Spleen (tissue), 7 donors: ENCODE data around the gene TECTA.

Experiments used
- POLR2AphosphoS5 ChIP-seq, 3 donors: sonication (generic); formaldehyde crosslinking; IDR thresholded peaks; one replicate each; pipeline ENCODE4 v1.5.1; 2017; ENCODE audit warnings: antibody characterized with exemption in 3 of 3
- TF ChIP-seq, protein P1 (sequence below), 11 experiments: fragments of 200-600 bp in 7 of 11; fragments of 450-650 bp in 4 of 11; sonication (generic) in 4 of 11; IDR thresholded peaks in 8 of 11; conservative IDR thresholded peaks in 3 of 11; 1 replicate in 7 of 11; 2 replicates in 4 of 11; pipeline versions ENCODE4 v1.4.0 to v1.8.0; 2016 to 2021; ENCODE audit warnings: antibody characterized with exemption in 11 of 11, inconsistent platforms in 4 of 11, mild to moderate bottlenecking in 1 of 11
- donor health status: DM: no; HTN: no; CAD: no; lungs with moderate emphysema.
- donor health status: DM: no; HTN: no; CAD: no.
- donor health status: DM: no; HTN: no; CAD: no.

DNA sequence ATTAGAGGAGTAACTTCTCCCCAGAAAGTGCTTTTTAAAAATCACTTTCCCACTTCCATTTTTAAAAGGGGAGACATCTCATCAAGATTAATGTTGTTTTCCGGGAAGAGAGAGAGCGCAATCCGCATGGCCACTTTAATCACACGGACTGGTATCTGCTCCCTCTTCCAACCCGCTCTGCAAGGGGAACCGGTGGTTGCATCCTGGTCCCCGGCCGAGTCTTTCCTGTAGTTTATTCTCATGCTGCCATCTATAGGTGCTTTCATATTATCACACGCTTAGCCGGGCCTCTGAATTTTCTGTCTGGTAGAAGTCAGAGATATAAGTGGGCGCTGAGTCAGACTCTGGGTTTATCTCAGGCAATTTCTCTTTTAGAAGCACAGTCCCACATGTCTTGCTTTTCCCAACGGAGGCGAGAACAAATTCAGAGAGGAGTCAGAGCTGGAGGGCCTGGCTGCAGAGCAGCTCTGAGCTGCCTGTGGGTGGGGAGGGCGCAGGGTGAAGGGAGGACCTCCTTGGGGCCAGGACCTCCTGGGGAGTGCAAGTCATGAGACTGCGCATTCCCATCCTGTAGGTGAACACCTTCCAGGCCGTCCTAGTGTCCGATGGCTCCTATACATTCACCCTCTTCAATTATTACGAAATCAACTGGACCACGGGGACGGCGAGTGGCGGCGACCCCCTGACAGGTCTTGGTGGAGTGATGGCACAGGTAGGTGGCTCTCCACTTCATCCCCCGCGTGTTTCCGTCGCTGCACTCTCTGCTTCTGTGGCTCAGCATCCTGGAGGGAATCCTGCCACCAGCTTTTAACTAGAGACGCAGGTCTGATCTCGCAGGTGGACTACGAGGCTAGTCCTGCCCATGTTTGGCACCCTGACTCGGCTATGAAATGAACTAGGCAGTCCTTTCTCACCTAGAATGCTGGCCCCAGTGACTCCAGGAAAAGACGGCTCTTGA, 11.7 kb downstream of the TECTA start:
- TF ChIP-seq, protein P1, sequence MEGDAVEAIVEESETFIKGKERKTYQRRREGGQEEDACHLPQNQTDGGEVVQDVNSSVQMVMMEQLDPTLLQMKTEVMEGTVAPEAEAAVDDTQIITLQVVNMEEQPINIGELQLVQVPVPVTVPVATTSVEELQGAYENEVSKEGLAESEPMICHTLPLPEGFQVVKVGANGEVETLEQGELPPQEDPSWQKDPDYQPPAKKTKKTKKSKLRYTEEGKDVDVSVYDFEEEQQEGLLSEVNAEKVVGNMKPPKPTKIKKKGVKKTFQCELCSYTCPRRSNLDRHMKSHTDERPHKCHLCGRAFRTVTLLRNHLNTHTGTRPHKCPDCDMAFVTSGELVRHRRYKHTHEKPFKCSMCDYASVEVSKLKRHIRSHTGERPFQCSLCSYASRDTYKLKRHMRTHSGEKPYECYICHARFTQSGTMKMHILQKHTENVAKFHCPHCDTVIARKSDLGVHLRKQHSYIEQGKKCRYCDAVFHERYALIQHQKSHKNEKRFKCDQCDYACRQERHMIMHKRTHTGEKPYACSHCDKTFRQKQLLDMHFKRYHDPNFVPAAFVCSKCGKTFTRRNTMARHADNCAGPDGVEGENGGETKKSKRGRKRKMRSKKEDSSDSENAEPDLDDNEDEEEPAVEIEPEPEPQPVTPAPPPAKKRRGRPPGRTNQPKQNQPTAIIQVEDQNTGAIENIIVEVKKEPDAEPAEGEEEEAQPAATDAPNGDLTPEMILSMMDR (IDR thresholded peaks at IDR 0.05 in 8 of 11, conservative IDR thresholded peaks at IDR 0.05 in 3 of 11): peak in 8 of 11 experiments; percentile 26 to 62 (median 47)
- TF ChIP-seq POLR2AphosphoS5 (IDR thresholded peaks at IDR 0.05): no peak
